Measurements from ENCODE around the gene BMP15. TPM values are rescaled to one million over a fixed set of nuclear protein-coding genes. Genes with fewer than 3 reads are reported as not detected.
A peak's percentile ranks its signal among the peaks of the same experiment; 100 is the strongest.

BMP15 gene
- not detected for total RNA-seq

DNA sequence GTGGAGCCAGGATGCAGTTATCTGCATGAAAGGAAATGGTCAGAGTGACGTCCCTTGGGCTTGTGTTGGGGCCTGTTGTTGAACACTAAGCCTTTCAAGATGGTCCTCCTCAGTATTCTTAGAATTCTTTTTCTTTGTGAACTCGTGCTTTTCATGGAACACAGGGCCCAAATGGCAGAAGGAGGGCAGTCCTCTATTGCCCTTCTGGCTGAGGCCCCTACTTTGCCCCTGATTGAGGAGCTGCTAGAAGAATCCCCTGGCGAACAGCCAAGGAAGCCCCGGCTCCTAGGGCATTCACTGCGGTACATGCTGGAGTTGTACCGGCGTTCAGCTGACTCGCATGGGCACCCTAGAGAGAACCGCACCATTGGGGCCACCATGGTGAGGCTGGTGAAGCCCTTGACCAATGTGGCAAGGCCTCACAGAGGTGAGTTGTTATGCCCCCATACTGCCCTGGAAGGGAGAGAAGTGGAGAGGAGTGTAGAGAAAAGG lies at the start of gene BMP15:
Gene BMP15, plus strand, starts transcription at position 51 of the 492 bp plus-strand sequence. Its CDS starts 49 bp downstream, at position 100.
- Mint-ChIP-seq H3K4me3 (no peak within 1 kb of the TSS), H3K4me1 (no peaks in the 10 kb centered on the region), H3K36me3 (ENCODE audit: low read depth) (no peaks in the 10 kb centered on the region), H3K27ac (no peak within 1 kb of the TSS), H3K9me3 (ENCODE audit: low read depth) (no peaks in the 10 kb centered on the region), H3K27me3 (no peaks in the 10 kb centered on the region)
- POLR2A ChIA-PET: no interaction called here
- CTCF ChIA-PET: no interaction called here
- DNase-seq (no peak), ATAC-seq (no peak)
- intact Hi-C loops (cut with DNase I, micrococcal nuclease): no loop called here

GRCh38 chrX:50863471-50863870 lies 47.1 kb upstream of the BMP15 start:
- DNase-seq: no peak
- Mint-ChIP-seq H3K9me3 (ENCODE audit: low read depth) (no peaks in the 10 kb centered on the region), H3K4me1 (no peaks in the 10 kb centered on the region), H3K27ac (no peak overlapping the region), H3K4me3 (no peak overlapping the region), H3K27me3 (no peaks in the 10 kb centered on the region), H3K36me3 (ENCODE audit: low read depth) (no peaks in the 10 kb centered on the region)
- intact Hi-C loops (cut with DNase I, micrococcal nuclease): no loop called here
- ATAC-seq: no peak
- POLR2A ChIA-PET: interaction anchor here (0.6 kb wide), 2 partner anchors 16 to 142 kb away, joined by 3 read pairs; no protein-coding TSS in a partner anchor
- CTCF ChIA-PET: no interaction called here

- CTCF ChIA-PET: no interaction called here
- POLR2A ChIA-PET: no interaction called here
- intact Hi-C loops (cut with DNase I, micrococcal nuclease): no loop called here
- H3K36me3 Mint-ChIP-seq (ENCODE audit: low read depth): no peaks in the 10 kb centered on the region
- no peak overlapping the region for H3K27ac Mint-ChIP-seq
- no peak overlapping the region for H3K4me3 Mint-ChIP-seq
- DNase-seq (no peak), ATAC-seq (no peak)
- no peaks in the 10 kb centered on the region for H3K4me1 Mint-ChIP-seq
- H3K27me3 Mint-ChIP-seq: peaks cover 2% of the 10 kb centered on the region
- no peaks in the 10 kb centered on the region for H3K9me3 Mint-ChIP-seq (ENCODE audit: low read depth)
Observed at GRCh38 chrX:50865311-50865710, 45.2 kb upstream of the BMP15 start.

DNA sequence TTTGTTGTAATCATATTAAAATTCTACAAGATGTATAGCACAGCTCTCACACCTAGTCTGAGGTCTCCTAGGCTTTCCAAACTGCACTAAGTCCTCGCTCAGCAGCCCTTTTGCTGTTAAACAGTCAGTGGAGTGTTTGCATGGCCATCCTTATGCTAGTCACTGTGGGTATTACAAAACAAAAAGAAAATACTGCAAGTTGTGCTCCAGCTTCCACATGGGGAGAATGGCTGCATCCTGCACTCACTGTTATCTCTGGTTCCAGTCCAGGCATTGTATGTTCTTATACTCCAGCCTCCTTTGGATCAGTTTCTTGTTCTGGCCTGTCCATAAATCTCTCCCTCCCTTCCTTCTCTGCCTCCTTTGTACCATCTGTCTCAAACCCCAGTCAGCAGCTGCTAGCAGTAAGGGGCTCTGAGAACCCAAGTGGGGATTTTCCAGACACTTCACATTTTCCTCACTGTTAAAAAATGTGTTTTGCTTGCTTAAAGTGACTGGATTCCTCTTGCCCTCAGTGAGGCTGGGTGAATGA lies 38.5 kb upstream of the BMP15 start:
- ChIA-PET POLR2A (no interaction called here), CTCF (no interaction called here)
- no peak for ATAC-seq
- peaks cover 4% of the 10 kb centered on the region for H3K27me3 Mint-ChIP-seq
- H3K27ac Mint-ChIP-seq: no peak overlapping the region
- H3K9me3 Mint-ChIP-seq (ENCODE audit: low read depth): no peaks in the 10 kb centered on the region
- intact Hi-C loops (cut with DNase I, micrococcal nuclease): no loop called here
- no peaks in the 10 kb centered on the region for H3K4me1 Mint-ChIP-seq
- H3K4me3 Mint-ChIP-seq: no peak overlapping the region
- no peaks in the 10 kb centered on the region for H3K36me3 Mint-ChIP-seq (ENCODE audit: low read depth)
- no peak for DNase-seq

DNA sequence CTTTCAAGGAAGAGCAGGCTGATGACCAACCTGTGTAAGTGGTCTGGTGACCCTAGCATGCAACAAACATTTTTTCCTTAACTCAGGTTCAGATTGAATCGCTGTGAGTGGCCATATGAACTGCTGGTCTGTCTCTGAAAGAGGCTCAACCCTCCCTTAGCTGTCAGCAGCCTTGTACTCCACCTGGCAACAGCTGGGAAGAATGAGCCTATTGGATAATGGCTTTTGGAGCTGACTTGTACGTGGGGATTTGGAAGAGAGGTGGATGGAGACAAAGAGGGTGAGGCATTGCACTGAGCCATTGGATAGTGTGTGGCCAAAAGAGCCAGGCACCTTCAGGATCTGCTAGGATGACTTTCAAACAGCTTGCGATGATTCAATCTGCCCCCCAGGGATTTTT lies 35.7 kb upstream of the BMP15 start:
- intact Hi-C loops (cut with DNase I, micrococcal nuclease): no loop called here
- Mint-ChIP-seq H3K4me3 (no peak overlapping the region), H3K27me3 (peaks cover 2% of the 10 kb centered on the region), H3K36me3 (ENCODE audit: low read depth) (no peaks in the 10 kb centered on the region), H3K27ac (no peak overlapping the region), H3K4me1 (no peaks in the 10 kb centered on the region), H3K9me3 (ENCODE audit: low read depth) (no peaks in the 10 kb centered on the region)
- no peak for ATAC-seq
- DNase-seq: no peak
- CTCF ChIA-PET: no interaction called here
- POLR2A ChIA-PET: interaction anchor here (0.7 kb wide), 1 partner anchor 69 kb away, joined by 3 read pairs; no protein-coding TSS in a partner anchor

- intact Hi-C loops (cut with DNase I, micrococcal nuclease): no loop called here
- ChIA-PET CTCF (no interaction called here), POLR2A (no interaction called here)
- H3K4me1 Mint-ChIP-seq: peaks cover 2% of the 10 kb centered on the region
- peaks cover 2% of the 10 kb centered on the region for H3K27me3 Mint-ChIP-seq
- DNase-seq (no peak), ATAC-seq (no peak)
- no peaks in the 10 kb centered on the region for H3K36me3 Mint-ChIP-seq (ENCODE audit: low read depth)
- H3K9me3 Mint-ChIP-seq (ENCODE audit: low read depth): no peaks in the 10 kb centered on the region
- no peak overlapping the region for H3K4me3 Mint-ChIP-seq
- H3K27ac Mint-ChIP-seq: no peak overlapping the region
Observed at GRCh38 chrX:50876551-50876950, 34.0 kb upstream of the BMP15 start.

- no peak overlapping the region for H3K27ac Mint-ChIP-seq
- H3K4me1 Mint-ChIP-seq: peaks cover 2% of the 10 kb centered on the region
- peaks cover 2% of the 10 kb centered on the region for H3K27me3 Mint-ChIP-seq
- no peak for DNase-seq
- ChIA-PET CTCF (no interaction called here), POLR2A (no interaction called here)
- intact Hi-C loops (cut with DNase I, micrococcal nuclease): no loop called here
- H3K36me3 Mint-ChIP-seq (ENCODE audit: low read depth): no peaks in the 10 kb centered on the region
- no peak overlapping the region for H3K4me3 Mint-ChIP-seq
- ATAC-seq: no peak
- H3K9me3 Mint-ChIP-seq (ENCODE audit: low read depth): no peaks in the 10 kb centered on the region
Observed at GRCh38 chrX:50877310-50877709, 33.2 kb upstream of the BMP15 start.

DNA sequence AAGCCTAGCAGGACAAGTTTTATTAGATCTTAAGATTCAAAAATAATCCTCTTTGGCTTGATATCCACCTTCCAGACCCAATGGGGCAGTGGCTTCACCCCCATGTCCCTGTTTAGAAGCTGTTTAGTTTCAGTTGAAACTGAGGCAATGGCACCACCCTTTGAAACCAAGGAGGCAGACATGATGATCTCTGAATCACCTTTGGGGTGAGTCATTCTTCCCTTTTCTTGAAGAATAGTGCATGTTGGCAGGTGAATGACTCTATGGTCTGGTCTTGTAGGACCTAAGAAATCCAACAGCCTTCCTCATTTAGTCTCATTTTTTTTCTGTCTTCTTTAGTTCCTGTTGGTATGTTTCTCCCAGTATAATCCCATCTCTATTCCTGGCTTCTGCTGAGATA lies 29.5 kb upstream of the BMP15 start:
- Mint-ChIP-seq H3K27me3 (no peaks in the 10 kb centered on the region), H3K36me3 (ENCODE audit: low read depth) (no peaks in the 10 kb centered on the region), H3K9me3 (ENCODE audit: low read depth) (no peaks in the 10 kb centered on the region), H3K4me3 (no peak overlapping the region), H3K4me1 (peaks cover 2% of the 10 kb centered on the region), H3K27ac (no peak overlapping the region)
- ChIA-PET CTCF (no interaction called here), POLR2A (no interaction called here)
- intact Hi-C loops (cut with DNase I, micrococcal nuclease): no loop called here
- DNase-seq (peak; percentile 13), ATAC-seq (peak; percentile 80)

DNA sequence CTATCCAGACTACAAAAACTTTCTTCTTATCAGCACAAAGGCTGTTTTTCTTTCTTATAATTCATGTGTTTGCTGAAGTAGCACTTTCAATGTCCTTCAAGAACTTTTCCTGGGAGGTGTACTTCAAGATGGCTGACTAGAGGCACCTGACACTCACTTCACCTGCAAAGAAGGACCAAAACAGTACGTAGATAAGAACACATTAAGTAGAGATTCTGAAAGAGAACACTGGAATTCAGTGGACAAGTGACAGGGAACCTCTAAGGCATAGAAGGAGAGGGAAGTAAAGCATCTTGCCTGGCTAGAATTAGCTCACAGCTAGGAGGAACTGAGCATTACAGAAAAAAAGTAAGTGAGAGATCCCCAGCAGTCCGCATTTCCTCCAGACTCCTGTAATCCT lies 21.7 kb upstream of the BMP15 start:
- peaks cover 1% of the 10 kb centered on the region for H3K9me3 Mint-ChIP-seq (ENCODE audit: low read depth)
- no peak overlapping the region for H3K27ac Mint-ChIP-seq
- DNase-seq (no peak), ATAC-seq (no peak)
- H3K4me3 Mint-ChIP-seq: no peak overlapping the region
- CTCF ChIA-PET: interaction anchor here (0.8 kb wide), 1 partner anchor 142 kb away, joined by 5 read pairs; no protein-coding TSS in a partner anchor
- H3K4me1 Mint-ChIP-seq: no peaks in the 10 kb centered on the region
- no peaks in the 10 kb centered on the region for H3K27me3 Mint-ChIP-seq
- H3K36me3 Mint-ChIP-seq (ENCODE audit: low read depth): no peaks in the 10 kb centered on the region
- POLR2A ChIA-PET: no interaction called here
- intact Hi-C loops (cut with DNase I, micrococcal nuclease): no loop called here

DNA sequence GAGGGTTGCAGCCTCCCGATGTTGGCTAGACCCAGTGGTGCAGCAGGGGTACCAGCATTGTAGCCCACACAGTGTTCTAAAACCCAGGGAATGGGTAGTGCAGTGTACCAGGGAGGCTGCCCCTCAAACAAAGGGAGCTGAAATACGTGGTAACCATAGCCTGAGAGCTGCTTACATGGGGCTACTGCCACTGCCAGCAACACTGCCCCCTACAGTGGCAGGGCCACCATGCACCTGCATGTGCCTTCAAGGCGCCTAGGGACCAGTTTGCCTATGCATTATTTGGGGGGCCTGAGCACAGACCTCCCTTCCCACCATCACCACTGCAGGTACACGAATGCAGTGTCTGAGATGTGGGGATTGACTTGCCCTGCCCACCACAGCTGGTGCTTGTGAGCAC lies 21.0 kb upstream of the BMP15 start:
- CTCF ChIA-PET: interaction anchor here (0.8 kb wide), 1 partner anchor 142 kb away, joined by 5 read pairs; no protein-coding TSS in a partner anchor
- intact Hi-C loops (cut with DNase I, micrococcal nuclease): no loop called here
- no peak overlapping the region for H3K4me3 Mint-ChIP-seq
- no peaks in the 10 kb centered on the region for H3K4me1 Mint-ChIP-seq
- peaks cover 1% of the 10 kb centered on the region for H3K9me3 Mint-ChIP-seq (ENCODE audit: low read depth)
- ATAC-seq (no peak), DNase-seq (no peak)
- no peaks in the 10 kb centered on the region for H3K27me3 Mint-ChIP-seq
- no peak overlapping the region for H3K27ac Mint-ChIP-seq
- POLR2A ChIA-PET: no interaction called here
- H3K36me3 Mint-ChIP-seq (ENCODE audit: low read depth): no peaks in the 10 kb centered on the region

DNA sequence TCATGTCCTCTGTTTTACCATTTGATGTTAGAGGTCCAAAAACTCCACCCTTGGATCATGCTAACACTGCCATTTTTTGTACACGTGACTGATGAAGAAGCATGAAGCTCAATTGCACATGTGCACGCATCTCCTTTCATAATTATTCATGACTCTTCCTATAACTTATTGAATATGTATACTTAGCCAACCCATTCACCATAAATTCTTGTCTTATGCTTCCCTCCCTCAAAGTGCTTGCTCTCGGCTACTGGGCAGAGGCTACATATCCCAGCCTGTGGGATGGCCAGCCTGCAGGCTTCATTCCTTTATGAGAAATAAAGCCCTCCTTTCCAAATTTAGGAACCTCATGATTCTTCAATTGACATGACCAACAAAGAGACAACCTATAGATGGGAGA lies 17.5 kb upstream of the BMP15 start:
- DNase-seq: no peak
- intact Hi-C loops (cut with DNase I, micrococcal nuclease): no loop called here
- POLR2A ChIA-PET: no interaction called here
- no peak for ATAC-seq
- Mint-ChIP-seq H3K4me3 (no peak overlapping the region), H3K27ac (no peak overlapping the region), H3K27me3 (no peaks in the 10 kb centered on the region), H3K36me3 (ENCODE audit: low read depth) (no peaks in the 10 kb centered on the region), H3K4me1 (no peaks in the 10 kb centered on the region), H3K9me3 (ENCODE audit: low read depth) (peaks cover 1% of the 10 kb centered on the region)
- CTCF ChIA-PET: no interaction called here

DNA sequence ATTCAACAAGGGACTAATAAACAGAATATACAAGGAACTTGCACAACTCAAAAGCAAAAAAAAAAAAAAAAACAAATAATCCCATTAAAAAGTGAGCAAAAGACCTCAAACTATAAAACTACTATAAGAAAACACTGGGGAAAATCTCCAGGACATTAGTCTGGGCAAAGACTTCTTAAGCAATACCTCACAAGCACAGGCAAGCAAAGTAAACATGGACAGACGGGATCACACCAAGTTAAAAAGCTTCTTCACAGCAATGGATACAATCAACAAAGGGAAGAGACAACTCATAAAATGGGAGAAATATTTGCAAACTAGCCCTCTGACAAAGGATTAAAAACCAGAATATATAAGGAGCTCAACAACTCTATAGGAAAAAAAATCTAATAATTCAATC lies 17.1 kb upstream of the BMP15 start:
- Mint-ChIP-seq H3K27ac (no peak overlapping the region), H3K36me3 (ENCODE audit: low read depth) (no peaks in the 10 kb centered on the region), H3K27me3 (no peaks in the 10 kb centered on the region), H3K9me3 (ENCODE audit: low read depth) (peaks cover 1% of the 10 kb centered on the region), H3K4me3 (no peak overlapping the region), H3K4me1 (no peaks in the 10 kb centered on the region)
- POLR2A ChIA-PET: no interaction called here
- ATAC-seq (no peak), DNase-seq (no peak)
- CTCF ChIA-PET: no interaction called here
- intact Hi-C loops (cut with DNase I, micrococcal nuclease): no loop called here

DNA sequence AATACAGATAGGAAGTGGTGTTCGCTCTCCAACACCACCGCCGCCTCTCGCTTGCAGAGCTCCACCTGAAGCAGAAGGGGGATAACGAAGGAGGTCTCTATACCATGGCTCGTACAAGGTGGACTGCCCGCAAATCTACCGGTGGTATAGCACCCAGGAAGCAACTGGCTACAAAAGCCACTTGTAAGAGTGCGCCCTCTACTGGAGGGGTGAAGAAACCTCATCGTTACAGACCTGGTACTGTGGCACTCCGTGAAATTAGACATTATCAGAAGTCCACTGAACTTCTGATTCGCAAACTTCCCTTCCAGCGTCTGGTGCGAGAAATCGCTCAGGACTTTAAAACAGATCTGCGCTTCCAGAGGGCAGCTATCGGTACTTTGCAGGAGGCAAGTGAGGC lies 5.2 kb upstream of the BMP15 start:
- intact Hi-C loops (cut with DNase I, micrococcal nuclease): no loop called here
- Mint-ChIP-seq H3K36me3 (ENCODE audit: low read depth) (no peaks in the 10 kb centered on the region), H3K9me3 (ENCODE audit: low read depth) (no peaks in the 10 kb centered on the region), H3K4me3 (no peak overlapping the region), H3K27me3 (peaks cover 3% of the 10 kb centered on the region), H3K27ac (no peak overlapping the region), H3K4me1 (no peaks in the 10 kb centered on the region)
- POLR2A ChIA-PET: no interaction called here
- DNase-seq: peak; percentile 17
- ATAC-seq: no peak
- CTCF ChIA-PET: no interaction called here
